WTC11 (cell line): ENCODE results near the gene HELZ.

Experiments used
- CBFB ChIP-seq: sonication (generic); formaldehyde crosslinking; IDR thresholded peaks from 2 replicates; pipeline ENCODE4 v1.8.1; 2022; ENCODE audit warnings: mild to moderate bottlenecking, low read depth, missing genetic modification reagents
- CREM ChIP-seq: sonication (generic); formaldehyde crosslinking; IDR thresholded peaks from 2 replicates; pipeline ENCODE4 v1.8.1; 2022; ENCODE audit warnings: mild to moderate bottlenecking, missing genetic modification reagents, moderate library complexity
- CTCF ChIP-seq: fragments of 200-600 bp; IDR thresholded peaks from 2 replicates; pipeline ENCODE4 v1.8.0; 2022; ENCODE audit warnings: antibody characterized with exemption
- ETV6 ChIP-seq: sonication (generic); formaldehyde crosslinking; IDR thresholded peaks from 2 replicates; pipeline ENCODE4 v1.8.1; 2022; ENCODE audit warnings: mild to moderate bottlenecking, missing genetic modification reagents
- SMAD4 ChIP-seq: sonication (generic); formaldehyde crosslinking; IDR thresholded peaks from 2 replicates; pipeline ENCODE4 v1.8.0; 2022; ENCODE audit warnings: mild to moderate bottlenecking, missing genetic modification reagents
- TP53 ChIP-seq: sonication (generic); formaldehyde crosslinking; IDR thresholded peaks from 2 replicates; pipeline ENCODE4 v1.8.1; 2023; ENCODE audit warnings: mild to moderate bottlenecking, missing genetic modification reagents
- ZNF138 ChIP-seq: sonication (generic); formaldehyde crosslinking; conservative IDR thresholded peaks from 2 replicates; pipeline ENCODE4 v1.8.1; 2022; ENCODE audit warnings: mild to moderate bottlenecking, moderate library complexity, missing genetic modification reagents

GRCh38 chr17:67221062-67221998 is 23.7 kb downstream of the HELZ start:
- TF ChIP-seq ETV6 (CRISPR knock-in tag) (no peak), ZNF138 (CRISPR knock-in tag) (no peak), CTCF (no peak), CBFB (CRISPR knock-in tag) (no peak), TP53 (CRISPR knock-in tag) (no peak), CREM (CRISPR knock-in tag) (no peak), SMAD4 (CRISPR knock-in tag) (no peak)
